IMR-90 (cell line): ENCODE results near the gene CERS5.

Experiments used
- CEBPB ChIP-seq: IDR thresholded peaks from 2 replicates; pipeline ENCODE4 v1.6.1; 2012; ENCODE audit warnings: low read depth, low read length, improper control_type of control experiment
- CTCF ChIP-seq: conservative IDR thresholded peaks from 2 replicates; pipeline ENCODE4 v1.5.1; 2012; ENCODE audit warnings: mild to moderate bottlenecking, low read depth, low read length, improper control_type of control experiment
- NFE2L2 ChIP-seq: fragments of 150-350 bp; IDR thresholded peaks from 2 replicates; pipeline ENCODE4 v1.6.1; 2016; ENCODE audit warnings: low read depth, mild to moderate bottlenecking, low read length
- POLR2A ChIP-seq: IDR thresholded peaks from 2 replicates; pipeline ENCODE4 v1.6.1; 2012; ENCODE audit warnings: mild to moderate bottlenecking, low read depth, low read length
- RFX5 ChIP-seq: IDR thresholded peaks from 2 replicates; pipeline ENCODE4 v1.8.0; 2012; ENCODE audit warnings: low read depth, mild to moderate bottlenecking, low read length, moderate library complexity
- TF ChIP-seq, protein P1 (sequence below): fragments of 150-350 bp; IDR thresholded peaks from 2 replicates; pipeline ENCODE4 v1.6.1; 2017; ENCODE audit warnings: mild to moderate bottlenecking, antibody characterized with exemption, low read length, low read depth

DNA sequence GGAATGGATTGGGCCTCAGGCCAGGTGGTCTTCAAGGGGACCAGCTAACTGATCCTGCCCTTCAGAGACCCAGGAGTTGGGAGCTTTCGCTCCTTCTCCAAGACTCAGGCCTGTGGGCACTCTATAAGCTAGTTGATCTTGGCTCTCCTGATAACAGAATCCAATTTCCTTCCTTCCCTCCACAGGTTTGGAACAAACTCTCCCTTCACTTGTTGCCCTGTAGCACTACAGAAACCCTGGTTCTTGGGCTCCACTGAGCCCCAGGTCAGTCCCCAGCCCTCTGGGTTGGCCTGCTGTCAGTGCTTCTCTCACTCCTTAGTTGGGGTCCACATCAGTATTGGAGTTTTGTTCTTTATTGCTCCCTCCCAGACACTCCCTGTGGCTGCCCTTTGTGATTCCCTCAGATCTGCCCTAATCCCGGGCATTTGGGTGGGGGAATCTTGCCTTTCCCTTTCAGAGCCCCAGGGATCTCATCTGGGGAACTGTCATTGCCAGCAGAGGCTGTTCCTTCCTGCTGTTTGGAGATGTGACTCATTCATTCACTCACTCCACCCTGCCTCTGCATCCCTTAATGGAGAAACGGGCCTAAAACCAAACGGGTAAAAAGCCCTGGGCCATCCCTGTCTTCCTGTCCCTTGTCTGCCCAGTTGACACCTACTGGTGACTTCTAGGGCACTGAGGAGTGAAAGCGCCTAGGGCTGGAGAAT lies 67.7 kb downstream of the CERS5 start:
- TF ChIP-seq, protein P1, sequence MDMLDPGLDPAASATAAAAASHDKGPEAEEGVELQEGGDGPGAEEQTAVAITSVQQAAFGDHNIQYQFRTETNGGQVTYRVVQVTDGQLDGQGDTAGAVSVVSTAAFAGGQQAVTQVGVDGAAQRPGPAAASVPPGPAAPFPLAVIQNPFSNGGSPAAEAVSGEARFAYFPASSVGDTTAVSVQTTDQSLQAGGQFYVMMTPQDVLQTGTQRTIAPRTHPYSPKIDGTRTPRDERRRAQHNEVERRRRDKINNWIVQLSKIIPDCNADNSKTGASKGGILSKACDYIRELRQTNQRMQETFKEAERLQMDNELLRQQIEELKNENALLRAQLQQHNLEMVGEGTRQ, result no peak
- TF ChIP-seq CTCF (no peak), NFE2L2 (no peak), CEBPB (no peak), POLR2A (no peak), RFX5 (no peak)
